ENCODE data around the gene PEAR1.

GRCh38 chr1:156862584-156862983 is 30.9 kb upstream of the PEAR1 start:
- no peak for TF ChIP-seq EP300 (IDR thresholded peaks at IDR 0.05)
- TF ChIP-seq POLR2AphosphoS5 (IDR thresholded peaks at IDR 0.05) = no peak
- TF ChIP-seq CTCF (IDR thresholded peaks at IDR 0.05) = no peak
